Thyroid gland (tissue), 4 donors: ENCODE measurements around the gene EMX1. TPM values are rescaled to one million over a fixed set of nuclear protein-coding genes. Genes with fewer than 3 reads are reported as not detected.
"Not testable (repeated sequence)": the region's sequence is repeated elsewhere in the genome, so short reads cannot be mapped to it uniquely, and the experiment has no call there.

ENCODE experiments used
- DNase-seq, 2 donors: peaks; one replicate each; pipeline ENCODE4 v3.0.0-alpha.2; 2019
- H3K27ac ChIP-seq, 3 donors: fragments of 200-600 bp; sonication (generic); 1 replicate in 2 of 3; 2 replicates in 1 of 3; pipeline ENCODE4 v1.5.1; 2016 to 2019; ENCODE audit warnings: mild to moderate bottlenecking in 1 of 3, moderate library complexity in 1 of 3
- H3K27me3 ChIP-seq: fragments of 200-600 bp; sonication (generic); one replicate; pipeline ENCODE4 v1.5.1; 2019
- H3K36me3 ChIP-seq, 2 donors: fragments of 200-600 bp; sonication (generic); one replicate each; pipeline ENCODE4 v1.5.1; 2016 to 2019
- H3K4me1 ChIP-seq, 2 donors: fragments of 200-600 bp; sonication (generic); one replicate each; pipeline ENCODE4 v1.5.1; 2017 to 2019
- H3K4me3 ChIP-seq, 3 donors: fragments of 200-600 bp; sonication (generic); replicated peaks in 1 of 3; 1 replicate in 2 of 3; 2 replicates in 1 of 3; pipeline ENCODE4 v1.5.1; 2016; ENCODE audit warnings: mild to moderate bottlenecking in 1 of 3
- H3K9me3 ChIP-seq: fragments of 200-600 bp; sonication (generic); one replicate; pipeline ENCODE4 v1.5.1; 2017
- POLR2A ChIP-seq, 2 donors: fragments of 450-650 bp; IDR thresholded peaks; one replicate each; pipeline ENCODE4 v1.6.1; 2017; ENCODE audit warnings: antibody characterized with exemption in 2 of 2, mild to moderate bottlenecking in 2 of 2, moderate library complexity in 1 of 2
- WGBS, 2 donors: methylation state at CpG; one replicate each; pipeline ENCODE4 v1.1.5; 2017; 5-methylcytosine and 5-hydroxymethylcytosine counted together
- intact Hi-C: fragments of 100-400 bp; cut with DNase I; formaldehyde crosslinking; loops from one replicate; pipeline ENCODE4 v1.15.1; 2023
- total RNA-seq, 4 donors: library from RNA; depleted of rRNA; stranded (reverse); fragments of >200 nt; gene quantifications; one replicate each; pipeline ENCODE4 v1.2.3, GENCODE V29; 2016
- TF ChIP-seq, protein P1 (sequence below), 6 experiments: fragments of 200-600 bp in 3 of 6; fragments of 450-650 bp in 3 of 6; sonication (generic) in 3 of 6; IDR thresholded peaks; one replicate each; pipeline ENCODE4 v1.5.1; 2016 to 2019; ENCODE audit warnings: antibody characterized with exemption in 6 of 6, mild to moderate bottlenecking in 2 of 6, inconsistent platforms in 1 of 6, moderate library complexity in 1 of 6

Gene EMX1
- total RNA-seq, 4 donors from 2014 or later = 0.22 TPM; not detected in 3

DNA sequence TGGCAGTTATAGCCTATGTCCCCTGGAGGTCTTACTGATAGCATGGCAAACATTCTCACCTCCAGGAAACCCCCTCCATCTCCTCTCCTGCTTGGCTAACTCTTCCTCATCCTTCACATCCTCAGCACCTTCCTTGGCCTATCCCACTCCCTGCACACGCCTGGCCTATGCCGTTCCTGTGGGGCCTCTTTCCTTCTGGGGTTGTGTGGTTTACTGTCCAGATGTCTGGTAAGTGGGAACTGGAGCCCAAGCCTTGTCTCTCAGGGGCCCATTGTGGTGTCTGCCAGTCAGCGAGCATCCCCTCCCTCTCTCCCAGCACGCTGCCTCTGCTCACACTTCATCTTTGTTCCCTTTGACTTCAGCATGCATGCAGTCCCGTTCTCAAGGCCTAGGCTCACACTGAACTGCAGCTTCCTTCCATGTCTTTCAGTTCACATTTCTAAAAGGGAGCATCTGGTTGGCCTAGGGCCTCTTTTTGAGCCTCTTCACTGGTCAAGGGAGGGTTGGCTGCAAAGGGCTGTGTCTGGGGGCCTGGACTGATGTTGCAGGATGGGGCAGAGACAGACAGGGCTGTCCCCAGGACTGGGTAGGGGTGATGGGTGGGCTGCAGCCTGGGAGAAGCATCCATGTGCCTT is 17.0 kb upstream of the EMX1 start:
- no peaks in the 10 kb centered on the region for H3K36me3 ChIP-seq
- peaks cover 4 to 8% of the 10 kb centered on the region in 2 donors for H3K4me1 ChIP-seq
- TF ChIP-seq, protein P1, sequence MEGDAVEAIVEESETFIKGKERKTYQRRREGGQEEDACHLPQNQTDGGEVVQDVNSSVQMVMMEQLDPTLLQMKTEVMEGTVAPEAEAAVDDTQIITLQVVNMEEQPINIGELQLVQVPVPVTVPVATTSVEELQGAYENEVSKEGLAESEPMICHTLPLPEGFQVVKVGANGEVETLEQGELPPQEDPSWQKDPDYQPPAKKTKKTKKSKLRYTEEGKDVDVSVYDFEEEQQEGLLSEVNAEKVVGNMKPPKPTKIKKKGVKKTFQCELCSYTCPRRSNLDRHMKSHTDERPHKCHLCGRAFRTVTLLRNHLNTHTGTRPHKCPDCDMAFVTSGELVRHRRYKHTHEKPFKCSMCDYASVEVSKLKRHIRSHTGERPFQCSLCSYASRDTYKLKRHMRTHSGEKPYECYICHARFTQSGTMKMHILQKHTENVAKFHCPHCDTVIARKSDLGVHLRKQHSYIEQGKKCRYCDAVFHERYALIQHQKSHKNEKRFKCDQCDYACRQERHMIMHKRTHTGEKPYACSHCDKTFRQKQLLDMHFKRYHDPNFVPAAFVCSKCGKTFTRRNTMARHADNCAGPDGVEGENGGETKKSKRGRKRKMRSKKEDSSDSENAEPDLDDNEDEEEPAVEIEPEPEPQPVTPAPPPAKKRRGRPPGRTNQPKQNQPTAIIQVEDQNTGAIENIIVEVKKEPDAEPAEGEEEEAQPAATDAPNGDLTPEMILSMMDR (IDR thresholded peaks at IDR 0.05) = no peak
- TF ChIP-seq POLR2A (IDR thresholded peaks at IDR 0.05) = no peak
- intact Hi-C loops = no loop called here
- no peak overlapping the region for H3K4me3 ChIP-seq
- no peak overlapping the region for H3K27ac ChIP-seq
- H3K9me3 ChIP-seq = no peaks in the 10 kb centered on the region
- WGBS, 2 donors = 81 to 89% methylated on average over 5 of the region's 5 CpGs
- DNase-seq = no peak
- no peaks in the 10 kb centered on the region for H3K27me3 ChIP-seq

DNA sequence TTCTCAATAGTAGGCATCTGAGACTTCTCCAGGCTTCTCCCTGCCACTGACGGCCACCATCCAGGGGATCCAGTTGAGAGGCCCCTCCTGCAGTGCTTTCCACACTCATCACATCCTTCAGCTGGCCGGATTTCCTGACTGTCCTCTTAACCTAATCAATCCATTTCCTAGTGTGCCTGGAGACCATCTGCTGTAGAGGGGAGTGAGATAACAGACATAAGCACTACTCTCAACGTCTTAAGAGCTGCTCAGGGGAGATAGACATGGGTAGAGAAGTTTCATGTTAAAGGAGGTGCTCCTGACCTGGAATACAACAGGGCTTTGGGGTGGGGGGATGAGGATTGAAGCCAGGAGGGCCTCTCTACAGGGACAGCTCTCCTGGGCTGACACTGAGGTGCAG is 15.9 kb upstream of the EMX1 start:
- no peak overlapping the region for H3K27ac ChIP-seq
- intact Hi-C loops = no loop called here
- H3K9me3 ChIP-seq = no peaks in the 10 kb centered on the region
- H3K4me1 ChIP-seq = no peaks in the 10 kb centered on the region
- no peak for TF ChIP-seq POLR2A (IDR thresholded peaks at IDR 0.05)
- TF ChIP-seq, protein P1 (IDR thresholded peaks at IDR 0.05) = no peak
- no peak for DNase-seq
- no peaks in the 10 kb centered on the region for H3K36me3 ChIP-seq
- H3K4me3 ChIP-seq = no peak overlapping the region
- 33 to 41% methylated on average over 3 of the region's 3 CpGs for WGBS, 2 donors
- no peaks in the 10 kb centered on the region for H3K27me3 ChIP-seq

GRCh38 chr2:72907369-72907768 is 9.9 kb upstream of the EMX1 start:
- peaks cover 17% of the 10 kb centered on the region for H3K27me3 ChIP-seq
- H3K9me3 ChIP-seq, DNase-seq, H3K4me1 ChIP-seq, H3K4me3 ChIP-seq, H3K36me3 ChIP-seq, H3K27ac ChIP-seq, intact Hi-C loops: not testable (repeated sequence)
- WGBS, 2 donors = 78 to 87% methylated on average over 13 of the region's 13 CpGs

- H3K36me3 ChIP-seq = no peaks in the 10 kb centered on the region
- H3K9me3 ChIP-seq = no peaks in the 10 kb centered on the region
- intact Hi-C loops = no loop called here
- no peak overlapping the region for H3K4me3 ChIP-seq
- no peak overlapping the region for H3K27ac ChIP-seq
- no peak for DNase-seq
- WGBS, 2 donors = 86 to 89% methylated on average over 3 of the region's 3 CpGs
- H3K27me3 ChIP-seq = peaks cover 29% of the 10 kb centered on the region
- TF ChIP-seq POLR2A (IDR thresholded peaks at IDR 0.05) = no peak
- TF ChIP-seq, protein P1 (IDR thresholded peaks at IDR 0.05) = no peak
- H3K4me1 ChIP-seq = no peaks in the 10 kb centered on the region
These were observed 8.6 kb upstream of the EMX1 start for GRCh38 chr2:72908741-72909140.

DNA sequence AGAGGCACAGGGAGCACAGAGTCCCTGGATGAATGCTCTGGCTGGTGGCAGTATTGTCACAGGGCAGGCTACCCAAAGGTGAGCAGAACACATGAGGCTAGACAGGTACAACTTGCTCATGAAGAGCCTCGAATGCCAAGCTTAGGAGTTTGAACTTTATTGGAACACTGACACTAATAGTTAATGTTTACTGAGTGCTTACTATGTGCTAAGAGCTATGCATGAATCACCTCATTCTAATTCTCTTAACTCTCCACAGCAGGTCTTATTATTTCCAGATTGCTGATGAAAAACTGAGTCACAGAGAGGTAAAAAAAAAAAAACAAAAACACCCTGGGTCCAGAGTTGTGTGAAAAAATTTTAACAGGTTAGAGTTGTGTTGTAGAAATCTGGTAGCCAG is 6.1 kb upstream of the EMX1 start:
- peaks cover 11% of the 10 kb centered on the region in 2 donors for H3K4me1 ChIP-seq
- H3K9me3 ChIP-seq = no peaks in the 10 kb centered on the region
- WGBS, 2 donors = 53 to 64% methylated on average over 1 of the region's 1 CpG
- TF ChIP-seq POLR2A (IDR thresholded peaks at IDR 0.05) = no peak
- TF ChIP-seq, protein P1 (IDR thresholded peaks at IDR 0.05) = no peak
- no peaks in the 10 kb centered on the region for H3K36me3 ChIP-seq
- H3K27me3 ChIP-seq = peaks cover 54% of the 10 kb centered on the region
- no peak overlapping the region for H3K4me3 ChIP-seq
- H3K27ac ChIP-seq = no peak overlapping the region
- DNase-seq = no peak
- intact Hi-C loops = no loop called here
